Measurements from ENCODE around the gene MLLT10.

GRCh38 chr10:21519941-21520436 lies 14.0 kb upstream of the MLLT10 start:
- TF ChIP-seq CTCF (IDR thresholded peaks at IDR 0.05) (no peak), POLR2A (IDR thresholded peaks at IDR 0.05) (peak in 1 of 2 donors; percentile 40)

Measured in thyroid gland (tissue), 4 donors.